CD4-positive, alpha-beta T cell treated with Interleukin-15 for 1 hour (primary cell): Measurements from ENCODE around the gene LCA5.
"Not testable (repeated sequence)": the region's sequence is repeated elsewhere in the genome, so short reads cannot be mapped to it uniquely, and the experiment has no call there.

ENCODE experiments used
- DNase-seq: peaks from one replicate; pipeline ENCODE4 v3.0.0-alpha.2; 2020

Gene LCA5

DNA sequence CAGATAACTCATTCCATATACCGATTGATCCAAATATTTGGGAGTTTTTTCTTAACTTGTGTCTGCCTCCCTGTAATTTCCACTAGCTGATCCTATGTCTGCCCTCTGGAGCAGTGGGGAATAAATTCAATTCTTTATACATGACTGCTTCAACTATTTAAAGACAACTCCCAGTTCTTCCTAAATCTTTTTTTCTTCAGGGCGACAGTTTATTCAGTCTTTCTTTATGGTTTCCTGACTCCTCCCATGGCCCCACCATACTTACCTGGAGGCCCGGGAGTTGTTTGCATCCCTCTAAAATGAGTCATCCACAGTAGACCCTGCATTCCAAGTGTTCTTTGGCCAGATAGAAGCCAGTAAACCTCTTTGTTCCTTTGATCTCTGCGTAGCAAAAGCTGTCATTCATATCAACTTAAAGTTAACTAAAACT is 73.6 kb downstream of the LCA5 start:
- no peak for DNase-seq

DNA sequence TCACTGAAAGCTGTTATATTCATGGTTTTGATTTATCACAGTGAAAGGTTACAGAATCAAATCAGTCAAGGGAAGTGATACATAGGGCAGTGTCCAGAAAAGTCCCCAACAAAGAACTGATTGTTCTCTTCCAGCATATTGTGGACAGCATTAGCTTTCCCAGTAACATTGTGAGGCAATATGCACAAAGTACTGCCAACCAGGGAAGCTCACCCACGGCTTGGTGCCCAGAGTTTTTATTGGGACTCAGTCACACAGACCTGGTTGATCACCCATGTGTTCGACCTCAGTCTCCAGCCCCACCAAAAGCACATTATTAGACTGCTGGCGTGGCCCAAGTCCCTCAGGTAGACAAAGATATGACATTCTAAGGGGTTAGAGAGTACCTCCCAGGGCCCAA is 76.0 kb downstream of the LCA5 start:
- DNase-seq = no peak

DNA sequence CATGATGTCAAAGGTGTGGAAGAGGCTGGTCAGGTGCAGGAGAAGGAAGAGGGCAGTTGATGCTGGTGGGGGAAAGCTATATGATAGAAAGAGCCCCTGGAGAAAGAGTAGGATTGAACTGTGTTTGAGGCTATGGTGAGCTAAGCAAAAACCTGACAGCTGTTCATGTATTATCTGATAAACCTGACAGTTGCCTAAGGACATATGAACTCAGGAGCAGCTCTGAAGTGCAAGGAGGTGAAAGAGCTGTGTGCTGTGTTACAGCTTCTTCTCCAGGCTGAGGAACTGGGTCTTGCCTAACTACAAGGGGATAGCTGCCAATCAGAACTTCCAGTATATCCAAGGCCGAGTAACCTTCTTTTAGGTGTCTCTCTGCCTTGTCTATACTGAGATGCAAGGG is 81.8 kb downstream of the LCA5 start:
- no peak for DNase-seq

DNA sequence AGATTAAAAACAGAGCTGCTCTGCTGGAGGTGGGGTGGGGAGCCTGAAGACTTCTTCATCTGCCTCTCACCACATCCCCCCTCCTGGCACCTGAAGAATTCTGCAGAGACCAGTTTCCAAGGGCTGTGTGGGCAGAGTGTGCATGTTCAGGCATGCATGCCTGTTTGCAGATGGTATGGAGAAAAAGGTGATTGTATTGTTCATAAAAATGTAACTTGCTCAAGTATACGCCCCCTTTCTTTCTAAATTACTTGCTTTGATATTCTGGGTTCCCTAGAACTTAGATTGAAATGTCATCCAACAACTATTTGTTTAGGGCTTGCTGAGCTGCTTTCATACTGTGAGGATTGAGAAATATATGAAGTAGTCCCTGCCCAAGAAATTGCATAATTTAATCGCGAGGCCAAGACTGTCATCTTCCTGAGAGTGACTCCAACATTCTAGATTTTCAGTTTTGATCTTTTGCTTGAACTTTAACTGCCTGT is 83.6 kb downstream of the LCA5 start:
- no peak for DNase-seq

DNA sequence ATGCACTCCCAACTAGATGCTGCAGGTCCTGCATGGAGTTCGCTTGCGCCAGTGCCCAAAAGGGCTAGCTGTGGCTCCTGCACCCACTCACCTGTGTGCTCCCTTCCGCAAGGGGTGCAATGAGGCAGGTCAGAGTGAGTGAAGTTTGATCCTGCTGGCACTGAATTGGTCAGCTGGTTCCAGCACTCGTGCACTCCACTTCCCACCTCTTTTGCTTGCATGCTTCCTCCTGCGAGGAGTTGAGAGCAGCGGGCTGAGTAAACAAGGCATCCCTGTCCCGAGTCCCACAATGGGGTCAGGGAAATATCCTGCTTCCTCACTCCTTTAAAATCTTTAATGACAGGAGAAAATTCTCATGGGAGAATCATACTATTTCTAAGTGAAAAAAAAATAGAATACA is 86.2 kb downstream of the LCA5 start:
- DNase-seq = no peak

DNA sequence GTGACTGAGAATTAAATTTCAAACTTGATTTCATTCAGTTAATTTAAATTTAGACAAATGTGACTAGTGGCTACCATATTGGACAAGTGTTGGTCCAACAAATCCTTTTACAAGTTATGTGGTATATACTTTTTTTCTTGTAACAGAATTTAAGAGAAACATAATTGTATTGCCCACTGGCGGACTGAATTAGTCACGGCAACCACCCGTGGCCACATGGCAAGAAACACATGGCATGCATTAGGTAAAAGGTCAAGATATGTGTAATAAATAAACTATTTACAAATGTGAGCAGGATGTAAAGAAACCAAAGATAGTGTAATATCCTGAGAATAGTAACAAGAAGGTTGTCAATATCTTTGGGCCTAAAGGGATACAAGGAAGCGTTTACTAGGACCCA is 91.2 kb downstream of the LCA5 start:
- DNase-seq = no peak

DNA sequence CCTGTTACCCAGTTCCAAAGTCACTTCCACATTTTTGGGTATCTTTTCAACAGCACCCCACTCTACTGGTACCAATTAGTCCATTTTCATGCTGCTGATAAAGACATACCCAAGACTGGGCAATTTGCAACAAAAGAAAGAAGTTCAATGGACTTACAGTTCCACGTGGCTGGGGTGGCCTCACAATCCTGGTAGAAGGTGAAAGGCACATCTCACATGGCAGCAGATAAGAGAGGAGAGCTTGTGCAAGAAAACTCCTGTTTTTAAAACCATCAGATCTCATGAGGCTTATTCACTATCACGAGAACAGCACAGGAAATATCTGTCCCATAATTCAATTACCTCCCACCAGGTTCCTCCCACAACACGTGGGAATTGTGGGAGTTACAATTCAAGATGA is 93.4 kb downstream of the LCA5 start:
- not testable (repeated sequence) for DNase-seq

DNA sequence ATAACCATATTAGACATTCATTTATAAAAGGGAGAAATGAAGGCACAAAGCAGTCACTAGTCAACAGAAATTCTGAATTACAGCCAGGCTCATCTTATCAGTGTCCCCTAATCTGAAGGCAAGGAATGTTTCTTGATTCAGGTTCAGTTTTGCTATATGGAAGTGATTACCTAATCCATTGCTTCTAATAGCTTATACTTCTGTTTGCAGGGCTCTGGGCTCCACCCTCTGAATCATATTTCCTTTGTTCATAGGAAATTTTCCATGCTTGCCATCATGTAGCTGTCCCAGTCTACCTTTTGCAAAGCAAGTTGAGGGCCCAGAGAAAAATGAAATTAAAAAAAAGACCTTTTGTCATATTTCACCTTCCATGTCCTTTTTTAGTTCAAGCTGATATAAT is 96.0 kb downstream of the LCA5 start:
- DNase-seq = no peak

DNA sequence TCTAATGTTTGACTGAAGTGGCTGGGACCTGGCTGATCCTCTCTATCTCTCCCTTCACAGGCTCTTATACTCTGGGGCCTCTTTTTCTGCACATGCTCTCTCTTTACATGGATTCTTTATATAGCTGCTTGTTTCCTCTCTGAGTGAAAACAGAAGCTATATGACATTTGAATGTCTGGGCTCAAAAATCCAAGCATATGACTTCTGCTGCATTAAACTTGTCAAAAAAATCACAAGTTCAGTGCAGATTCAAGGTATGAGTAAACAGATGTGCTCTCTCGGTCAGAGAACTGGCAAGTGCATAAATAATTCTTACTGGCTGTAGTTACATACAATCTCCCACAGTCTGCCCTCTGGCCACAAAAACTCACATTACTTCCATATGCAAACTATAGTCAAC is 96.6 kb downstream of the LCA5 start:
- no peak for DNase-seq

DNA sequence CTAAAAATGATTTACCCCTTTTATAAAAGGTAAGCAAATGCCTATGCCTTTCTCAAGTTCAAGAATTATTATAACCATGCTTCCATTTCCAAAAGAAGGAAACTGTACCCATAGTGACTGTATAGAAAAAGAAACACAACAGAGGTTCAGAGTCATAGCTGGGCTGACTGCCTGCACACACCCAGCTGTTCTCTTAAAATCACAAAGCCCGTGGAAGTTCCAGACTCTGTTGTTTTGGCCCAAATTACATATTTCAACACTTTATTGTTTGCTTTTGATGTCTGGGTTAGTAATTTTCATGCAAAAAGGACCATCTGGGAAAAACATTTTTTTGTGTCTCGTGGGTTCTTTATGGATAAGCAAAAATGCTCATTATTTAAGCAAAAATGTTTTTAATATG is 99.2 kb downstream of the LCA5 start:
- no peak for DNase-seq

DNA sequence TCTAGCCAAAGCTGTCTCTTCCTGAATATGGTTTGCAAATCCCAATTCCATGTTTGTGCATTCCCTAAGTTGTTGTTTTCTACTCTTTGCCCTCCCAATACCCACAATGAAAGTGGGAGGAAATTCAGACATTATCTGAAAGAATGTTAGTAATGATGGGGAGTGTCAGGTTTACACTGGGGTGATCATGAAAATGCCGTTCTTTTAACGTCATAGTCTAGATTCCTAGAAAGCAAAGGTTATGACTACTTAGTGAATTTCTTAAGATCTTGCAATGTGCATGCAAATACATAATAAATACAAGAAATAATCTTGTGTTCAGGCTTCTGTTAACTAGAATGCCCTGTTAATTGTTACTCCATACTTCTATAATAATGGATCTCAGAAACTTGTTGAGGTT is 101.0 kb downstream of the LCA5 start:
- DNase-seq = no peak

DNA sequence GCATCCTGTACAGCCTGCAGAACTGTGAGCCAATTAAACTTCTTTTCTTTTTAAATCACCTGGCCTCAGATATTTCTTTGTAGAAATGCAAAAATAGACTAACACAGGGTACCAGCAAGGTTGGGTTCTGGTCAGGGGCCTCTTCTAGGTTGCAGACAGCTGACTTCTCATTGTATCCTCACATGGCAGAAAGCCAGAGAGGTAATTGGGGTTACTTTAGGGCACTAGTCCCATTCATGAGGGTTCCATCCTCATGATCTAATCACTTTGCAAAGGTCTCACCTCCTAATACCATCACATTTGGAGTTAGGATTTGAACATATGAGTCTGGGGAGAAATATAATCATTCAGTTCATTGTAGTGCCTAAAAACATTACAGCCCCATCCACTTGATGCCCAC is 101.5 kb downstream of the LCA5 start:
- no peak for DNase-seq
